Measurements from ENCODE around the gene SEC31A. TPM values are rescaled to one million over a fixed set of nuclear protein-coding genes. Genes with fewer than 3 reads are reported as not detected.

The SEC31A gene
- total RNA-seq, 1 experiment from 2014 or later = 128 TPM

DNA sequence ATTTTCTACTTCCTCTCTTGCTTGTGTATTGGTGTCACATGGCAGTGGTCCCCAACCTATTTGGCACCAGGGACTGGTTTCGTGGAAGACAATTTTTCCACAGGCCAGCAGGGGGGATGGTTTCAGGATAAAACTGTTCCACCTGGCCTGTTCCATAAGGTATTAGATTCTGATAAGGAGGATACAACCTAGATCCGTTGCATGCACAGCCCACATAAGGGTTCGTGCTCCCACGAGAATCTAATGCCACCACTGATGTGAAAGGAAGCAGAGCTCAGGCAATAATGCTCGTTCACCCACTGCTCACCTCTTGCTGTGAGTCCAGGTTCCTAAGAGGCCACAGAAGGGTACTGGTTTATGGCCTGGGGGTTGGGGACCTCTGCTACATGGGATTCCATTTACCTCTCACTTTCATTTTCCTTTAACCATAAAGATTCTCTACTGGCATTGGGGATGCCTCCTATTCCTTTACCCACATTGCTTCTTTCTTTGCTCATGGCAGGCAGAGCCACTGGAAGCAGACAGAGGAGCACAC, 38.1 kb downstream of the SEC31A start:
- no peak overlapping the region for H3K9ac ChIP-seq (ENCODE audit: extremely low read depth, insufficient read length, low read length)

More for the DNA sequence above, 38.1 kb downstream of the SEC31A start:
- Histone ChIP-seq H4K8ac (replicated peaks; ENCODE audit: insufficient read length, low read depth, low read length) (no peak overlapping the region), H3K9me3 (ENCODE audit: control insufficient read depth, low read depth, low read length) (no peaks in the 10 kb centered on the region), H3K23ac (ENCODE audit: insufficient read length, low read depth, low read length) (no peak overlapping the region), H4K91ac (ENCODE audit: insufficient read length, low read depth, low read length) (no peak overlapping the region), H2AFZ (ENCODE audit: low read length) (no peak overlapping the region), H3K4ac (ENCODE audit: low read depth, low read length) (no peak overlapping the region), H4K20me1 (ENCODE audit: control insufficient read depth, insufficient read depth, insufficient read length) (no peaks in the 10 kb centered on the region), H4K5ac (ENCODE audit: insufficient read length, low read depth, low read length) (no peak overlapping the region), H3K79me1 (ENCODE audit: insufficient read depth, low read depth, low read length, poor library complexity, severe bottlenecking) (no peaks in the 10 kb centered on the region), H3K79me2 (ENCODE audit: insufficient read depth, low read length) (no peaks in the 10 kb centered on the region), H2BK5ac (ENCODE audit: insufficient read length, low read length) (no peak overlapping the region), H2AK5ac (ENCODE audit: insufficient read length, low read length) (no peak overlapping the region), H3K56ac (ENCODE audit: insufficient read length, low read depth, low read length) (no peak overlapping the region), H3K27ac (ENCODE audit: insufficient read length, low read depth, low read length) (no peak overlapping the region), H3T11ph (ENCODE audit: low read length) (no peak overlapping the region), H3K18ac (ENCODE audit: insufficient read length, low read depth, low read length) (no peak overlapping the region), H3K23me2 (ENCODE audit: insufficient read length, low read depth, low read length, poor library complexity, severe bottlenecking) (no peaks in the 10 kb centered on the region), H2BK20ac (ENCODE audit: low read depth, low read length, poor library complexity, severe bottlenecking) (no peak overlapping the region), H3K14ac (ENCODE audit: insufficient read depth, low read length) (no peak overlapping the region), H2BK15ac (ENCODE audit: low read depth, low read length) (no peak overlapping the region), H3K4me1 (ENCODE audit: insufficient read depth, low read length) (no peaks in the 10 kb centered on the region), H2BK120ac (ENCODE audit: low read depth, low read length, poor library complexity, severe bottlenecking) (no peak overlapping the region), H3K27me3 (ENCODE audit: insufficient read depth, low read length) (no peaks in the 10 kb centered on the region), H3K4me2 (ENCODE audit: insufficient read depth, insufficient read length, low read length) (no peak overlapping the region), H2BK12ac (ENCODE audit: insufficient read length, low read depth, low read length) (no peak overlapping the region)
- TF ChIP-seq, protein P1, sequence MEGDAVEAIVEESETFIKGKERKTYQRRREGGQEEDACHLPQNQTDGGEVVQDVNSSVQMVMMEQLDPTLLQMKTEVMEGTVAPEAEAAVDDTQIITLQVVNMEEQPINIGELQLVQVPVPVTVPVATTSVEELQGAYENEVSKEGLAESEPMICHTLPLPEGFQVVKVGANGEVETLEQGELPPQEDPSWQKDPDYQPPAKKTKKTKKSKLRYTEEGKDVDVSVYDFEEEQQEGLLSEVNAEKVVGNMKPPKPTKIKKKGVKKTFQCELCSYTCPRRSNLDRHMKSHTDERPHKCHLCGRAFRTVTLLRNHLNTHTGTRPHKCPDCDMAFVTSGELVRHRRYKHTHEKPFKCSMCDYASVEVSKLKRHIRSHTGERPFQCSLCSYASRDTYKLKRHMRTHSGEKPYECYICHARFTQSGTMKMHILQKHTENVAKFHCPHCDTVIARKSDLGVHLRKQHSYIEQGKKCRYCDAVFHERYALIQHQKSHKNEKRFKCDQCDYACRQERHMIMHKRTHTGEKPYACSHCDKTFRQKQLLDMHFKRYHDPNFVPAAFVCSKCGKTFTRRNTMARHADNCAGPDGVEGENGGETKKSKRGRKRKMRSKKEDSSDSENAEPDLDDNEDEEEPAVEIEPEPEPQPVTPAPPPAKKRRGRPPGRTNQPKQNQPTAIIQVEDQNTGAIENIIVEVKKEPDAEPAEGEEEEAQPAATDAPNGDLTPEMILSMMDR (conservative IDR thresholded peaks at IDR 0.05) = no peak
- WGBS (ENCODE audit: extremely low coverage, insufficient read length, low lambda C conversion rate) = no CpG with 5 or more reads among the region's 5 CpGs
- no peak for DNase-seq
- peak overlapping the region in 1 of 3 experiments; percentile 4; a peak in 1 of 7 replicates for H3K27ac Mint-ChIP-seq
- H3K27me3 Mint-ChIP-seq (ENCODE audit: low read depth) = no peaks in the 10 kb centered on the region
- H3K36me3 Mint-ChIP-seq (ENCODE audit: insufficient read depth in 1 of 3, low read depth in 3 of 3) = peaks cover 33 to 79% (median 71%) of the 10 kb centered on the region in 3 experiments; a peak in 6 of 7 replicates
- H3K4me1 Mint-ChIP-seq = no peaks in the 10 kb centered on the region
- no peaks in the 10 kb centered on the region for H3K9me3 Mint-ChIP-seq
- H3K4me3 Mint-ChIP-seq = no peak overlapping the region; a peak in 1 of 5 replicates

Data from H9 (cell line).